Hepatic stellate cell (primary cell): ENCODE data around the gene TBL1Y.
"Not testable (repeated sequence)": the region's sequence is repeated elsewhere in the genome, so short reads cannot be mapped to it uniquely, and the experiment has no call there.

ENCODE experiments used
- DNase-seq: peaks from one replicate; pipeline ENCODE4 v3.0.0; 2011; ENCODE audit warnings: low spot score

The TBL1Y gene

DNA sequence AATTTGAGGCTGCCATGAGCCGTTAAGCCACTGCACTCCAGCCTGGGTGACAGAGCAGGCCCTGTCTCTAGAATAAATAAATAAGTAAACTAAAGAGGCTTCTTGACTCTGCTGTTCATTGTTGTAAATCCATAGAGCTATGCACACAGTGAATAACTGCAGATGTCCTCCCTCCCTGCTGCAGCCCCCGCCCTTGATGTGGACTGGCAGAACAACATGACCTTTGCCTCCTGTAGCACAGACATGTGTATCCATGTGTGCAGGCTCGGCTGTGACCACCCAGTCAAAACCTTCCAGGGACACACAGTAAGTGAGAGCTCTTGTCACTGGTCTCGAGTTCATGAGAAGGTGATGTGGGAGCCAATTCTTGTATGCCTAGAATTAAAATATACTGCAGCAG, 170.1 kb downstream of the TBL1Y start:
- not testable (repeated sequence) for DNase-seq

- no peak for DNase-seq
Observed at GRCh38 chrY:7085606-7086005, 175.1 kb downstream of the TBL1Y start.

DNA sequence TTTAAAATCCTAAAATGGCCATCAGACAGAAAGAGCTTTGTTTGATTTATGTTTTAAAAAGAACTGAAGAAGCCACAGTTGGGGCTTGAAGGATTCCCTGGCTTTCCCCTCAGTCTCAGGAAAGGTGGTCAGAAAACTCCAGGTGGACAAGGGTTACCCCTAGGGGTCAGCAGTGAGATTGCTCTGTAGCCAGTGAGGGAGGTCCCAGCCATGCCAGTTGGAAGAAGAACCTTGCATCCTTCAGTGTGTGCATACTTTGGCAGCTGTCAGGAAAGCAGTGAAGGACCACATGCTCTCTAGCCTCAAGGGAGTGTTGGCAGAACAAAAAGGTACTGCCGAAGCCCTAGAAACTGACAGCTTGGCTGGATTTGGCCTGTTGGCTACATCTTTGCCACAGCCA, 182.3 kb downstream of the TBL1Y start:
- no peak for DNase-seq

DNA sequence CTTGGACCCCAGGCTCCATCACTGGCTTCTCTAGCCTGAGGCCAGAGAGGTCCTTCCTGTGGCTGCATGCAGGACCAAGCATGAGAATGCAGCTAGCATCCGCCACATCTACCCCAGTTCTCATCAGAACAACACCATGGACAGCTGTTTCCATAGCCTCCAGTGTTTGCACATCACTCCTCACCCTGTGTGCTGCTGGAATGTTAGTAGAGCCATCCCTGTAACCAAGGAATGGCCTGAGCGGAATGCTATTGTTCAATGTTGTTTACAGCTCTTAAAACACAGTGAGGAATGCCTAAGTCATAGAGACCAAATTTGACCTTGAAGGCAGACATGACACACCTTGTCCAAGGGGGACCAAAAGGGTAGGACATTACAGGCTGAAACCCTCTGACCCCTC, 183.9 kb downstream of the TBL1Y start:
- no peak for DNase-seq

DNA sequence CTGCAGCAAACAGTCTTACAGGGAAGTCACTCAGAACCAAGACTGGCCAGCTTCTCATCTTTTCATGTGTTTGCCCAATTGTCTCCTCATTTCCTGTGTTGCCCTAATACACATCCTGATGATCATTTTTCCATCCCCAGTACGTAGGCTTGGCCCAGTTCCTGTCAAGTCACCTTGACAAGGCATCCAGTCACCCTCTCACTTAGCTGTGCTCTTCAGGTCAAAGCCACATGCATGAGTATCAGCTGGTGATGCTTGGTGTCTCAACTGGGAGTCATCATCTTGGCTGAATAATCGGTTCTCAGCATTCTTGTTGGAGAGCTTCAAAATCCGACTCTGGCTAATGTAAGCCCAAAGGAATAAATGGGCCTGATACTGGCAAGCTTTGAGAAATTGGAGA, 186.5 kb downstream of the TBL1Y start:
- no peak for DNase-seq

DNA sequence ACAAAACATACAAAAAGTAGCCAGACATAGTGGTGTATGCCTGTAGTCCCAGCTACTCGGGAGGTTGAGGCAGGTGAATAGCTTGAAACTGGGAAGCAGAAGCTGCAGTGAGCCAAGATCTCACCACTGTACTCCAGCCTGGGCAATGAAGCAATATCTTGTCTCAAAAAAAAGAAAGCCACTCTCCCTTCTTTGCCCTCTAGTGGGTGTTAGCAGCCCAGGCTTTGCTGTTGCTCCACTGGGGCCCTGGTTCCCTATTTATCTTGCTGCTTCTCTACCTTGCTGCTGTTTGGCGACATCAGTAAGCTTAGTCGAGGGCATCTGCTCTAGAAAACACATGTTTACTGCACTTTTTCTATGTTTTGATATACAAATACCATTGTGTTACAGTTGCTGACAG, 189.2 kb downstream of the TBL1Y start:
- no peak for DNase-seq

- no peak for DNase-seq
Observed at GRCh38 chrY:7102680-7103079, 192.2 kb downstream of the TBL1Y start.

DNA sequence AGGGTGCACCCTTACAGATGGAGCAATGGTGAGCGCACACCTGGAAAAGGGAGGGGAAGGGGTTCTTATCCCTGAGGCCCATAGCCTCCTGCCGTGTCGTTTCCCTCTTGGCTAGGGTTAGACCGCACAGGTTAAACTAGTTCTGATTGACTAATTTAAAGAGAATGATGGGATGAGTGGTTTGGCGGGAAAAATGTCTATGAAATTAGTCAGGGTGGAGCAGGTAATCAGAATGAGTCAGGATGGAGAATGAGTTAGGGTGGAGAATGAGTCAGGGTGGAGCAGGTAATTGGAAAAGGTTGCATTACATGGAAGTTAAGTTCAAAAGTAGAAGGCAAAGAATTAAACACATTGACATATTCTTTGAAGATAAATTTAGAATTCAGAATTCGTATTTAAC, 196.7 kb downstream of the TBL1Y start:
- DNase-seq = no peak

DNA sequence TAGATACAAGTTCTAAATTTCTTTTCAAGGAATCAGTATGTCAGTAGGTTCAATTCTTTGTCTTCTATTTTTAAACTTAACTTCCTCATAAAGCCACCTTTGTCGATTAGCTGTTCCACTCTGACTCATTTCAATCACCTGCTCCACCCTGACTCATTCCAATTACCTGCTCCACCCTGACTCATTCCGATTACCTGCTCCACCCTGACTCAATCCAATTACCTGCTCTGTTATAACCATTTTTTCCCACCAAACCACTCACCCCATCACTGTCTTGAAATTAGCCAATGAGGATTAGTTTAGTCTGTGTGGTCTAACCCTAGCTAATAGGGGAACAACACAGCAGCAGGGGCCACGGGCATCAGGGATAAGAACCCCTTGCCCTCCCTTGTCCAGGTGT, 199.6 kb downstream of the TBL1Y start:
- DNase-seq = no peak

- DNase-seq = no peak
Observed at GRCh38 chrY:7115871-7116270, 205.4 kb downstream of the TBL1Y start.

DNA sequence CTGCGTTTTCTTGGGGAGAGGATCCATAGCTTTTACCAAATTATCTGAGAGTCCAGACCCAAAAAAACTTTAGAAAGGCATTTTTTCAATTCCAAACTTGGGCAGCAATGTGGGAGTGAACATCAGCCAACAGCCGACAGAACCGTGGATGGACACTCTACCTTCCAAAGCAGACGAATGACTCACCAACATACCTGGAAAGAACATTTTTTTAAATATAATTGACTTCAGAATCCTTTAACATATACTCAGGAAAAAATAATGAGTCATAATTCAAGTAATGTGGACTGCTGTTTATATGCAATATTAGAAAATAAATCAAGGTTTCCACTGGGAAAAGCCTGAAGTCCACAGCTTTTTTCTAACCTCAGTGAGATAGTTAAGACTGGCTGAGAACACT, 211.7 kb downstream of the TBL1Y start:
- DNase-seq = no peak

- DNase-seq = no peak
Observed at GRCh38 chrY:7125136-7126056, 214.9 kb downstream of the TBL1Y start.

DNA sequence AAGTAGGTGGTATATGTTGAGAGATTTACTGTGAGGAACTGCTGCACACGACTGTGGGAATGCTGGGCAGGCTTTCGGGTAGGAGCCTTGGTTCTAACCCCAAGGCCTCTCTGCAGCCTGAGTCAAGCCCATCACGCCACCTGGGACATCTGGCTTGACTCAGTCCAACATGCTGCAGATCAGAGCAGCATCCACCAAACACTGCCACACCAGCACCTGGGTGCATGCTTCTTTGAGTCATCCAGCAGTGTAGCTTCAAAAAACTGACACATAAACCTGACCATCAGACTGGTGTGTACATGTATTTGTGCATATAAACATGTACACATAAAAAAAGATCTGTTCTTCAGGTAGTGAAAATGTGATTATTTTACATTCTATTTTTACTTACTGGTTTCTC, 217.7 kb downstream of the TBL1Y start:
- no peak for DNase-seq
